Mesenchymal stem cell (in vitro differentiated cells and primary cell): ENCODE data around the gene BPIFA1.

Source experiments
- DNase-seq: peaks from one replicate; pipeline ENCODE4 v3.0.0-alpha.2; 2013
- H2AFZ ChIP-seq: one replicate; pipeline ENCODE4 v1.6.1; 2013; ENCODE audit warnings: low read depth, mild to moderate bottlenecking, control low read depth, inconsistent platforms, low read length, moderate library complexity
- H2AK5ac ChIP-seq: 2 replicates; pipeline ENCODE4 v1.6.1; 2013; ENCODE audit warnings: low read length, moderate library complexity, mild to moderate bottlenecking, inconsistent platforms; ENCODE audit not compliant: severe bottlenecking
- H2BK120ac ChIP-seq: one replicate; pipeline ENCODE4 v1.6.1; 2013; ENCODE audit warnings: low read depth, mild to moderate bottlenecking, inconsistent platforms, low read length, moderate library complexity
- H2BK12ac ChIP-seq, 2 experiments: one replicate each; pipeline ENCODE4 v1.6.1; 2013; ENCODE audit warnings: inconsistent platforms in 2 of 2, low read length in 2 of 2, mild to moderate bottlenecking in 2 of 2, moderate library complexity in 2 of 2, control low read depth in 1 of 2
- H2BK15ac ChIP-seq: one replicate; pipeline ENCODE4 v1.6.1; 2013; ENCODE audit warnings: mild to moderate bottlenecking, low read depth, inconsistent platforms; ENCODE audit not compliant: poor library complexity, severe bottlenecking
- H2BK5ac ChIP-seq: 2 replicates; pipeline ENCODE4 v1.6.1; 2013; ENCODE audit warnings: low read depth, mild to moderate bottlenecking, low read length, control low read depth, inconsistent platforms; ENCODE audit not compliant: poor library complexity, severe bottlenecking
- H3K14ac ChIP-seq, 2 experiments: one replicate each; pipeline ENCODE4 v1.6.1; 2013; ENCODE audit warnings: inconsistent platforms in 2 of 2, low read length in 2 of 2, control low read depth in 1 of 2, mild to moderate bottlenecking in 1 of 2, moderate library complexity in 1 of 2
- H3K18ac ChIP-seq, 2 experiments: one replicate each; pipeline ENCODE4 v1.6.1; 2013; ENCODE audit warnings: inconsistent platforms in 2 of 2, low read length in 2 of 2, control low read depth in 1 of 2, low read depth in 1 of 2, mild to moderate bottlenecking in 1 of 2
- H3K23ac ChIP-seq, 2 experiments: one replicate each; pipeline ENCODE4 v1.6.1; 2013; ENCODE audit warnings: inconsistent platforms in 2 of 2, low read length in 2 of 2, mild to moderate bottlenecking in 2 of 2, moderate library complexity in 2 of 2, control low read depth in 1 of 2
- H3K27ac ChIP-seq: 2 replicates; pipeline ENCODE4 v1.5.1; 2013; ENCODE audit warnings: mild to moderate bottlenecking, moderate library complexity, low read length, control low read depth, inconsistent platforms; ENCODE audit not compliant: poor library complexity, severe bottlenecking
- H3K27me3 ChIP-seq, 2 experiments: 2 replicates each; pipeline versions ENCODE4 v1.6.1 to v1.7.0; 2013; ENCODE audit warnings: low read length in 2 of 2, mild to moderate bottlenecking in 2 of 2, moderate library complexity in 2 of 2, control low read depth in 1 of 2, inconsistent platforms in 1 of 2; ENCODE audit not compliant: control insufficient read depth in 1 of 2, insufficient read depth in 1 of 2
- H3K36me3 ChIP-seq, 2 experiments: 2 replicates each; pipeline versions ENCODE4 v1.6.1 to v1.7.0; 2013; ENCODE audit warnings: low read length in 2 of 2, control low read depth in 1 of 2, inconsistent platforms in 1 of 2, low read depth in 1 of 2, mild to moderate bottlenecking in 1 of 2; ENCODE audit not compliant: insufficient read depth in 2 of 2, control insufficient read depth in 1 of 2
- H3K4ac ChIP-seq, 2 experiments: one replicate each; pipeline ENCODE4 v1.6.1; 2013; ENCODE audit warnings: inconsistent platforms in 2 of 2, low read length in 2 of 2, mild to moderate bottlenecking in 2 of 2, moderate library complexity in 2 of 2, control low read depth in 1 of 2, low read depth in 1 of 2
- H3K4me1 ChIP-seq: 2 replicates; pipeline ENCODE4 v1.6.1; 2013; ENCODE audit warnings: low read depth, low read length, control low read depth; ENCODE audit not compliant: control insufficient read depth, insufficient read depth
- H3K4me2 ChIP-seq: 2 replicates; pipeline ENCODE4 v1.6.1; 2013; ENCODE audit warnings: low read length, mild to moderate bottlenecking, inconsistent platforms; ENCODE audit not compliant: poor library complexity, severe bottlenecking
- H3K4me3 ChIP-seq, 2 experiments: 2 replicates each; pipeline versions ENCODE4 v1.5.1 to v1.7.0; 2013; ENCODE audit warnings: low read length in 2 of 2, mild to moderate bottlenecking in 2 of 2, control low read depth in 1 of 2, low read depth in 1 of 2; ENCODE audit not compliant: insufficient read depth in 1 of 2
- H3K79me1 ChIP-seq: replicated peaks from 2 replicates; pipeline ENCODE4 v1.6.1; 2013; ENCODE audit warnings: mild to moderate bottlenecking, control low read depth, low read length, inconsistent platforms; ENCODE audit not compliant: poor library complexity, severe bottlenecking
- H3K9ac ChIP-seq: 2 replicates; pipeline ENCODE4 v1.7.0; 2013; ENCODE audit warnings: mild to moderate bottlenecking, low read length, moderate library complexity
- H3K9me3 ChIP-seq: 2 replicates; pipeline ENCODE4 v1.7.0; 2013; ENCODE audit warnings: mild to moderate bottlenecking, low read length; ENCODE audit not compliant: control insufficient read depth
- H4K8ac ChIP-seq: one replicate; pipeline ENCODE4 v1.6.1; 2013; ENCODE audit warnings: inconsistent platforms, mild to moderate bottlenecking, low read length, moderate library complexity
- H4K91ac ChIP-seq: one replicate; pipeline ENCODE4 v1.6.1; 2013; ENCODE audit warnings: mild to moderate bottlenecking, low read length, inconsistent platforms
- WGBS: methylation state at CpG from one replicate; pipeline ENCODE4 v1.1.7; 2013; ENCODE audit warnings: mixed read lengths; 5-methylcytosine and 5-hydroxymethylcytosine counted together

The BPIFA1 gene

DNA sequence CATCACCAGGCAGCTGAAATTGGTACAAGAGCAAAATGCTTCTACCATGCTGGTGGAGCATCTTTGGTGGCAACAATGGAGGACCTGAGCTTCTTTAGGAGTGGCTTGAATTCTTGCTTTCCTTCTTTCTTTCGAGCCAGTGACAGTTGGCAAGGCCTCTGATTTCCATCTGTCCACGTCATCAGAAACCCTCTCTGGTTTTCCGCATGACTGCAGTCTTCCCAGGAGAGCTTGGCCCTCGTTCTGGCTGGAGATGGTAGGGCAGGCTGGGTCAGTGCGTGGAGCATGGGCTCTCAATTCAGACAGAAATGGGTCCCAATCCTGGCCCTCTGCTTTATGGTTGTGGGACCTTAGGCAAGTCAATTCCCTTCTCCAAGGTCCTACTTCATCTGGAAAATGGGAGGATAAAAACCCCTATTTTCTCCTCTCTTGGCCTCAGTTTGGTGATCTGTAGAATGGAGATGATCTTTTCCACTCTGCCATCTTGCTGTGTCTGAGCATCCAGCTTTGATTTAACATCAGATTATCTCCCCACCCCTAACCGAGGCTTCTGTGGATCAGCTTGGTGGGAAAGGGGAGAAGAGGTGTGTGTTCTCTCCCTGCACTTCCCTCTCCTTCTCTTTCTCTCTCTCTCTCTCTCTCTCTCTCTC is 43.6 kb downstream of the BPIFA1 start:
- Histone ChIP-seq H2BK12ac (no peak overlapping the region), H3K79me1 (no peaks in the 10 kb centered on the region), H3K4me1 (peaks cover 4% of the 10 kb centered on the region), H3K23ac (no peak overlapping the region), H4K91ac (no peak overlapping the region), H2AFZ (no peak overlapping the region), H2BK120ac (no peak overlapping the region), H2BK15ac (no peak overlapping the region), H3K36me3 (no peaks in the 10 kb centered on the region), H3K4me3 (no peak overlapping the region), H4K8ac (no peak overlapping the region), H2AK5ac (no peak overlapping the region), H3K9me3 (no peaks in the 10 kb centered on the region), H3K27me3 (peaks cover 41 to 73% of the 10 kb centered on the region in 2 experiments), H3K18ac (no peak overlapping the region), H3K27ac (no peak overlapping the region), H3K9ac (no peak overlapping the region), H3K14ac (no peak overlapping the region), H3K4me2 (no peak overlapping the region), H2BK5ac (no peak overlapping the region), H3K4ac (no peak overlapping the region)
- DNase-seq = no peak
- WGBS = 74% methylated on average over 5 of the region's 6 CpGs

DNA sequence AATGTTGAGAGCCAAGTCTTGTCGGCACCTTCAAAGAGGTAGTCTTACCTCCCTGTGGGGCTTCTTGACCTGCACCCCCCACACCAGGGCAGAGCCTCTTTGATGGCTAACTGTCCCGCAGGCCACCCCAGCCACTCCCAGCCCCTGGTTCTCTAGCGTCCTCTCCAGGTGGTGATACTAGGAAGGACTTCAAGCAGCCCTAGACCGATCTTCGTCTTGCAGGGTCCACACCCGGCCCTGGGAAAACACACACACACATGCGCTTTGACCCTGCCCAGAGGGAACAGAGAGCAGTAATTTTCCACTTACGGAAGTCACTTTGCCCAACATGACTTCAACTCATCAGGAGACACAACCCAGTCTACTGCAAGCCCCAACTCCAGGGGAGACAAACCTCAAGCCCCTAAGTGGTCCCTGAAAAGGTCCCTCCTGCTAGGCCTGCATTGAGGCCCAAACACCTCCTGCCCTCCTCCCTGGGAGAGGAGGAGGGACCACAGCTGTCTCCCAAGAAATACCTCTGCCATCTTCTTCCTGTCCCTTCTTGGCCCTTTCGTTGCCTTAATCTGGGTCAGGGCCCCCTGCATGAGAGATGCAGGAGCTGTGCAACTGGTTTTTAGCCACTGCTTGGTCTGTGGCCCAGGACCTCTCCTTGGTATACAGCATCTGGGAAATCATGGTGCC is 44.3 kb downstream of the BPIFA1 start:
- Histone ChIP-seq H4K91ac (no peak overlapping the region), H3K36me3 (no peaks in the 10 kb centered on the region), H3K23ac (no peak overlapping the region), H3K27me3 (peaks cover 48 to 77% of the 10 kb centered on the region in 2 experiments), H4K8ac (no peak overlapping the region), H2BK15ac (no peak overlapping the region), H2AFZ (no peak overlapping the region), H2BK5ac (no peak overlapping the region), H3K14ac (no peak overlapping the region), H3K18ac (no peak overlapping the region), H3K4ac (no peak overlapping the region), H3K9ac (no peak overlapping the region), H3K4me3 (no peak overlapping the region), H3K79me1 (no peaks in the 10 kb centered on the region), H3K9me3 (no peaks in the 10 kb centered on the region), H3K4me1 (peaks cover 4% of the 10 kb centered on the region), H3K27ac (no peak overlapping the region), H2AK5ac (no peak overlapping the region), H2BK12ac (no peak overlapping the region), H3K4me2 (no peak overlapping the region), H2BK120ac (no peak overlapping the region)
- DNase-seq = no peak
- WGBS = 87% methylated on average over 9 of the region's 9 CpGs

GRCh38 chr20:33280775-33281174 is 45.0 kb downstream of the BPIFA1 start:
- Histone ChIP-seq H2AK5ac (no peak overlapping the region), H2BK120ac (no peak overlapping the region), H3K23ac (no peak overlapping the region), H3K4ac (no peak overlapping the region), H3K36me3 (no peaks in the 10 kb centered on the region), H3K9ac (no peak overlapping the region), H3K4me2 (no peak overlapping the region), H3K14ac (no peak overlapping the region), H3K27me3 (peaks cover 42 to 75% of the 10 kb centered on the region in 2 experiments), H2BK12ac (no peak overlapping the region), H2AFZ (no peak overlapping the region), H3K9me3 (no peaks in the 10 kb centered on the region), H3K4me3 (no peak overlapping the region), H3K27ac (no peak overlapping the region), H3K79me1 (no peaks in the 10 kb centered on the region), H4K91ac (no peak overlapping the region), H3K18ac (no peak overlapping the region), H3K4me1 (peaks cover 4% of the 10 kb centered on the region), H4K8ac (no peak overlapping the region), H2BK5ac (no peak overlapping the region), H2BK15ac (no peak overlapping the region)
- DNase-seq = no peak
- 93% methylated on average over 7 of the region's 7 CpGs for WGBS

- Histone ChIP-seq H3K4ac (no peak overlapping the region), H3K4me3 (no peak overlapping the region), H3K27me3 (peaks cover 42 to 77% of the 10 kb centered on the region in 2 experiments), H2BK12ac (no peak overlapping the region), H2BK120ac (no peak overlapping the region), H3K14ac (no peak overlapping the region), H4K8ac (no peak overlapping the region), H4K91ac (no peak overlapping the region), H3K4me1 (peaks cover 4% of the 10 kb centered on the region), H3K9me3 (no peaks in the 10 kb centered on the region), H2AK5ac (no peak overlapping the region), H3K9ac (no peak overlapping the region), H2AFZ (no peak overlapping the region), H2BK5ac (no peak overlapping the region), H3K27ac (no peak overlapping the region), H3K18ac (no peak overlapping the region), H2BK15ac (no peak overlapping the region), H3K23ac (no peak overlapping the region), H3K4me2 (no peak overlapping the region), H3K36me3 (no peaks in the 10 kb centered on the region), H3K79me1 (no peaks in the 10 kb centered on the region)
- DNase-seq = no peak
- WGBS = 80% methylated on average over 11 of the region's 11 CpGs
Measured at GRCh38 chr20:33281550-33282146, 45.9 kb downstream of the BPIFA1 start.
